GM18873 (cell line): Measurements from ENCODE around the gene AK5.

ENCODE experiments used
- ATAC-seq: cut with Tn5 transposase; IDR thresholded peaks from one replicate; pipeline ENCODE4 v1.9.1; 2021; ENCODE audit warnings: mild to moderate bottlenecking, moderate library complexity, moderate number of reproducible peaks; ENCODE audit not compliant: unreplicated experiment, low FRiP score

Gene AK5

GRCh38 chr1:77281491-77282186 is at the start of gene AK5:
Gene AK5 (plus strand): TSS chr1:77282019. CDS start chr1:77282314, 295 bp downstream.
- ATAC-seq = no peak

DNA sequence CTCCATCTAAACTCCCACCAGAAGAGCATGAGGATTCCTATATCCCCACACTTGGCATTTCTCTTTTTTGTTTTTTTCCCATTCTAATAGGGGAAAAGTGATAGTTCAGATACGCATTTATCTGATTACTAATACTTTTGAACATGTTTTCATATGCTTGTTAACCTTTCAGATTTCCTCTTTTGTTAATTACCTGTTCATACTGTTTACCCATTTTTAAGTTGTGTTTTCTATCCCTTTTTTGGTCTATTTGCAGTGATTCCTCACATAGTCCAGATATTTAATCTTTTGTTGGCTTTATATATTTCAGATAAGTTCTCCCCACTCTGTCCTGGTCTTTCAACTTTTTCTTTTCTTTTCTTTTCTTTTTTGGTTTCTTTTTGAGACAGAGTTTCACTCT is 49.0 kb upstream of the AK5 start:
- ATAC-seq = no peak

GRCh38 chr1:77234096-77234495 is 47.7 kb upstream of the AK5 start:
- no peak for ATAC-seq

- ATAC-seq = no peak
Observed at GRCh38 chr1:77234943-77235342, 46.9 kb upstream of the AK5 start.

- no peak for ATAC-seq
Observed at GRCh38 chr1:77238462-77238861, 43.4 kb upstream of the AK5 start.

DNA sequence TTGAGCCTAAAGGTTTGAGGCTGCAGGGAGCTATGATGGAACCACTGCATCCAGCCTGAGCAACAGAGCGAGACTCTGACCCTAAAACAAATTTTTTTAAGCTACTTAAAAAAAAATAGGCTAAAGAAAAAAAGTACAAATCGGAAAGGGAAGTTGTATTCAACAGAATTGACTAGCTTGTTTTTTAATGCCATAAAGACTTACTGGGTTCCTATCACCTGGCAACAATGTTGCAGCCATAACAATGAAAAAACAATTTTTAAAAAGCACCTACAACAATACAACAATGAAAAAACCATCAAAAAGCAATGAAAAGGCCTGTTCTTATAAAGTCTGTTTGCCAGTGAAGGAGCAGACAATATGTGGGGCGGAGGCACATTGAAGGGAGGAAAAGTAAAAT is 42.5 kb upstream of the AK5 start:
- no peak for ATAC-seq

DNA sequence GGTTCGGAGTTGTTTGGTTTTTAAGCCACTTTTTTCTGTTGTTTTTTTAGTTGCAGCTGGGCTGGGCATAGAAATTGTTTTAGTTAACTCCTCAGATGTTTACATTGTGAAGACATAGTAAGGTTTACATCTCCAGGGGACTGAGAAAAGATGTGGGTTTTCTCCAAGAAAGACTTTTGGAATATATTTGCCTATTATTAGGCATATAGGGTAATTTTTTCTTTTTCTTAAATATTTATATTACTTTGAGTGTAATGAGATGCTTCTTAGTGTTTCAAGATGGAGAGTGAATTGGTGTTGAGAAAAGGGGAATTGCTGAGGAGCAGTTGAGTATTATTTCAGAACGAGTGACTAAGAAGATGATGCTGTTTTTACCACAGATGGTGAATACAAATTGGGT is 36.0 kb upstream of the AK5 start:
- ATAC-seq = no peak

- no peak for ATAC-seq
Observed at GRCh38 chr1:77250126-77250525, 31.7 kb upstream of the AK5 start.

DNA sequence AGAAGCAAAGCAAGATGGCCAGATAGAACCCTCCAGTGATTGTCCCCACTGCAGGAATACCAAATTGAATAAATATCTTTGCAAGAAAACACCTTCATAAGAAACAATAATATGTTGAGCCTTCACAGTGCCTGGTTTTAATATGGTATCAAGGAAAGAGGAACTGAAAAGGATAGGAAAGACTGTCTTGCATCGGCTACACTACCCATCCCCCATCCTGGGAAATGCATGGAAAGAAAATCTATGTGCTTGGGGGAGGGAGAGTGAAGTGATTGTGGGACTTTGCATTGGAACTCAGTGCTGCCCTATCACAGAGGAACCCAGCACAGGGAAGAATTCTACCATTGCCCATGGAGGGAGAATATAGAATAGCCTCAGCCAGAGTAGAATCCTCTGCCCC is 28.6 kb upstream of the AK5 start:
- no peak for ATAC-seq

DNA sequence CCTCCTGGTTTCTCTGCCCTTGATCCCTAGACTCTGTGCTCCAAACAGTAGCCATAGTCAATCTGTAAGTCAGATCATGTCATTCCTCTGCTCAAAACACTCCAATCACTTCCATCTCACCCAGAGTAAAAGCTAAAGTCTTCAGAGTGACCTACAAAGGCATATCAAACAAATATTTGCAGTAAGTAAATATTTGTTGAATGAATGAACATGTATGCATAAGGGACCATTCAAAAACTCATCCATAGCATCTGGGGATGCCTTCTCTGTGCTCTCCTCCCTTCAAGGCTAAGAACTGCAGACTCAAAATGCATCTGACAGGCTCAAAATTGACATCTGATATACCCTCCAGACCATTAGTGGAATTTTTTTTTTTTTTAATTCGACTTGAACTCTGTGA is 18.1 kb upstream of the AK5 start:
- ATAC-seq = no peak

- ATAC-seq = no peak
Observed at GRCh38 chr1:77265180-77265579, 16.6 kb upstream of the AK5 start.

- ATAC-seq = no peak
Observed at GRCh38 chr1:77267035-77267434, 14.8 kb upstream of the AK5 start.

GRCh38 chr1:77271852-77272580 is 9.8 kb upstream of the AK5 start:
- no peak for ATAC-seq

DNA sequence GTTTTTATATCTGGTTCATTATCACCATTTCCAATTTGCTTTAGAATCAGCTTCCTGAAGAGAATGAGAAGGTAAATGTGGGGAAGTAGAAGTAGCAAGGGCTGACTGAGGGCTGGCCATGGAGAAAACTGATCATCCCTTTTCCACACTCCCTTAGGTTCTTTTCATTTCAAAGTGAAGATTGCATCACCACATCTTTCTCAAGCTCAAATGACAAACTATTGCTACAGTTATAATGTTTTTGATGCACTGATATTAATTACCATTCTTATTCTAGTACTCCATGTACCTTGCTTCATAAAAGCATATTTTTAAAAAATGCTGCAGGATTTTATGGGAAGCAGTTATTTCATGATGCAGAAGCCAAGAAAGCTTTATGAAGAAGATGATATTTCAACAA is 7.9 kb upstream of the AK5 start:
- ATAC-seq = no peak

- ATAC-seq = no peak
Observed at GRCh38 chr1:77275194-77275593, 6.6 kb upstream of the AK5 start.

- ATAC-seq = no peak
Observed at GRCh38 chr1:77276941-77277340, 4.9 kb upstream of the AK5 start.

- ATAC-seq = no peak
Observed at GRCh38 chr1:77279929-77280328, 1.9 kb upstream of the AK5 start.

DNA sequence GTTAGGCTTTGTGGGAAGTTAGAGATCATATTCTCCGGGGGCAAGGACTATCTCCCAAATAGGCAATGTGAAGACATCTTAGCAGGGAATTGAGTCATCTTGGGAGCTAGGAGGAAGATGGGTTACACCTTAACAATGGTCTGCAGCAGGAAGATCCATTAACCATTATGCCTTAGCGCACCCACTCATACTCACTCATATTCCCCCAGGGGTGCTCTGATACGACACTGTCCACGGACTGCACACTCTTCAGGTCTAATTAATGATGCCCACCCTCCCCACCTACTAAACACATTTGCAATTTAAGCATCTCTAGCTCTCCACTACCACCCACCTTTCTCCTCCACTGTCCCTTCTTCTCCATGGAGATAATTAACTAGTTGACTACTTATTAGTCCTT is 857 bp upstream of the AK5 start:
- ATAC-seq = no peak

DNA sequence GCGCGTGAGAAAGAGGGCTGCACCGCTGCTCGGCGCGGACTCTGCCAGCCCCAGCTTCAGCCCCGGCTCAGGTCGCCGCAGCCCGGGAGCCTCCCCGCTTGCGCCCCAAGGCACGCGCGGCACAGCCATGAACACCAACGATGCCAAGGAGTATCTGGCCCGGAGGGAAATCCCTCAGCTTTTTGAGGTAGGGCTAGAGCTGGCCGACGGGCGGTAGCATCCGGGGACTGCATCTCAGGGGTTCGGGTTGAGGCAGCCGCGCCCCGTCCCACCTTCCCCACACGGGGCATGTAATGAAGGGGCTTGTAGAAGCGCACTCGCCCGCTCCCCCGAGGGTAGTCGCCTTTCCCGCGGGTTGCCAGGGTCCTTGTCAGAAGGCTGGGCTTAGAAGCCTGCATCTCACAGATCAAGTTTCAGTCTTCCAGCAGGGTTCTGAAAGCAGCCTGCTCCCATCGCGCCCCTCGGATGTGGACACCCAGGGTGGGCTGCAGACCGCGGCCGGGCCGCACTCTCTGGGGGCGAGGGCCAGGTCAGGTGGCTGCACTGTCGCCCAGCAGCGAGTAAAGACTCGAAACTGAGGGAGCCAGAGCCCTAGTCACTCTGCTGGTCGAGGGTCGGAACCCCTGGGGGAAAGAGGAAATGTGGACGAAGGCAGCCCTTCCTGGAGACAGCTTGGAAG is 507 bp downstream of the AK5 start:
- no peak for ATAC-seq

- ATAC-seq = no peak
Observed at GRCh38 chr1:77282866-77283539, 1.2 kb downstream of the AK5 start.
